ENCODE measurements around the gene DUS2. TPM values are rescaled to one million over a fixed set of nuclear protein-coding genes. Genes with fewer than 3 reads are reported as not detected.
"Not testable (repeated sequence)": the region's sequence is repeated elsewhere in the genome, so short reads cannot be mapped to it uniquely, and the experiment has no call there.

Gene DUS2
- total and polyA plus RNA-seq, 9 of the 15 experiments (the other 6 are each of a cell fraction or from before 2014, with no cell fraction given): 5.8 to 22.5 (median 20.6) TPM

DNA sequence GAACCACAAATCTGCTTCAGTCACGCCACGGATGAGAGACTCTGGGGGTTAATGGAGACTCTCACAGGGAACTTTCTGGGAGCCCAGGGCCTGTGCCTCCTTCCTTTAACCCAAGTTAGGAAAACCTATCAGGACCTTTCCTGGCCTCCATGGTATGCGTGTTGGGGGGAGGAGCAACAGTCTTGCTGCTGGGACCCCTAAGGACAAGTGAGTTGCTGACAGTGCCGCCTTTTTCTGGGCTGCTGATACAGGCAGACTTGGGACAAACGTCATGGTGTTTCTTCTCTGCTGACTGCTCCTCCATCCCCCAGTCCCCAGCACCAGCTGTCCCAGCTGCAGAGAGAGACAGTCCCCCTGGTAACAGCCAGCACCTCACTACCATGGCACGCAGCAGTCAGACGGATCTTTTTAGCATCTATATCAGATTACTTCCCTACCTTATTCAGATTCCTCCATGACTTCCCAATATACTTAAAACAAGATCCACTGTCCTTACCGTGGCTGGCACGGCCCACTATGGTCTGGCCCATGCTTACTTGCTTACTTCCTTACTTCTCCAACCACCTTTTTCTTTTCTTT, 13.8 kb upstream of the DUS2 start (continued):
- TF ChIP-seq, protein P1, sequence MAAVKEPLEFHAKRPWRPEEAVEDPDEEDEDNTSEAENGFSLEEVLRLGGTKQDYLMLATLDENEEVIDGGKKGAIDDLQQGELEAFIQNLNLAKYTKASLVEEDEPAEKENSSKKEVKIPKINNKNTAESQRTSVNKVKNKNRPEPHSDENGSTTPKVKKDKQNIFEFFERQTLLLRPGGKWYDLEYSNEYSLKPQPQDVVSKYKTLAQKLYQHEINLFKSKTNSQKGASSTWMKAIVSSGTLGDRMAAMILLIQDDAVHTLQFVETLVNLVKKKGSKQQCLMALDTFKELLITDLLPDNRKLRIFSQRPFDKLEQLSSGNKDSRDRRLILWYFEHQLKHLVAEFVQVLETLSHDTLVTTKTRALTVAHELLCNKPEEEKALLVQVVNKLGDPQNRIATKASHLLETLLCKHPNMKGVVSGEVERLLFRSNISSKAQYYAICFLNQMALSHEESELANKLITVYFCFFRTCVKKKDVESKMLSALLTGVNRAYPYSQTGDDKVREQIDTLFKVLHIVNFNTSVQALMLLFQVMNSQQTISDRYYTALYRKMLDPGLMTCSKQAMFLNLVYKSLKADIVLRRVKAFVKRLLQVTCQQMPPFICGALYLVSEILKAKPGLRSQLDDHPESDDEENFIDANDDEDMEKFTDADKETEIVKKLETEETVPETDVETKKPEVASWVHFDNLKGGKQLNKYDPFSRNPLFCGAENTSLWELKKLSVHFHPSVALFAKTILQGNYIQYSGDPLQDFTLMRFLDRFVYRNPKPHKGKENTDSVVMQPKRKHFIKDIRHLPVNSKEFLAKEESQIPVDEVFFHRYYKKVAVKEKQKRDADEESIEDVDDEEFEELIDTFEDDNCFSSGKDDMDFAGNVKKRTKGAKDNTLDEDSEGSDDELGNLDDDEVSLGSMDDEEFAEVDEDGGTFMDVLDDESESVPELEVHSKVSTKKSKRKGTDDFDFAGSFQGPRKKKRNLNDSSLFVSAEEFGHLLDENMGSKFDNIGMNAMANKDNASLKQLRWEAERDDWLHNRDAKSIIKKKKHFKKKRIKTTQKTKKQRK (IDR thresholded peaks at IDR 0.05; ENCODE audit: borderline replicate concordance, low read depth, low read length): no peak
- no peak for TF ChIP-seq TGIF2 (CRISPR knock-in tag; IDR thresholded peaks at IDR 0.05)
- no peak for TF ChIP-seq ZNF121 (CRISPR knock-in tag; conservative IDR thresholded peaks at IDR 0.05)
- TF ChIP-seq TEAD4 (IDR thresholded peaks at IDR 0.05; ENCODE audit: low read length): no peak
- no peak for TF ChIP-seq TEAD4 (CRISPR knock-in tag; IDR thresholded peaks at IDR 0.05; ENCODE audit: borderline replicate concordance)
- TF ChIP-seq, protein P2, sequence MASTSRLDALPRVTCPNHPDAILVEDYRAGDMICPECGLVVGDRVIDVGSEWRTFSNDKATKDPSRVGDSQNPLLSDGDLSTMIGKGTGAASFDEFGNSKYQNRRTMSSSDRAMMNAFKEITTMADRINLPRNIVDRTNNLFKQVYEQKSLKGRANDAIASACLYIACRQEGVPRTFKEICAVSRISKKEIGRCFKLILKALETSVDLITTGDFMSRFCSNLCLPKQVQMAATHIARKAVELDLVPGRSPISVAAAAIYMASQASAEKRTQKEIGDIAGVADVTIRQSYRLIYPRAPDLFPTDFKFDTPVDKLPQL (IDR thresholded peaks at IDR 0.05; ENCODE audit: extremely low read depth, insufficient read length): no peak
- TF ChIP-seq, protein P3, sequence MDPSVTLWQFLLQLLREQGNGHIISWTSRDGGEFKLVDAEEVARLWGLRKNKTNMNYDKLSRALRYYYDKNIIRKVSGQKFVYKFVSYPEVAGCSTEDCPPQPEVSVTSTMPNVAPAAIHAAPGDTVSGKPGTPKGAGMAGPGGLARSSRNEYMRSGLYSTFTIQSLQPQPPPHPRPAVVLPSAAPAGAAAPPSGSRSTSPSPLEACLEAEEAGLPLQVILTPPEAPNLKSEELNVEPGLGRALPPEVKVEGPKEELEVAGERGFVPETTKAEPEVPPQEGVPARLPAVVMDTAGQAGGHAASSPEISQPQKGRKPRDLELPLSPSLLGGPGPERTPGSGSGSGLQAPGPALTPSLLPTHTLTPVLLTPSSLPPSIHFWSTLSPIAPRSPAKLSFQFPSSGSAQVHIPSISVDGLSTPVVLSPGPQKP (CRISPR knock-in tag; IDR thresholded peaks at IDR 0.05): no peak
- TF ChIP-seq KLF10 (CRISPR knock-in tag; IDR thresholded peaks at IDR 0.05): no peak

DNA sequence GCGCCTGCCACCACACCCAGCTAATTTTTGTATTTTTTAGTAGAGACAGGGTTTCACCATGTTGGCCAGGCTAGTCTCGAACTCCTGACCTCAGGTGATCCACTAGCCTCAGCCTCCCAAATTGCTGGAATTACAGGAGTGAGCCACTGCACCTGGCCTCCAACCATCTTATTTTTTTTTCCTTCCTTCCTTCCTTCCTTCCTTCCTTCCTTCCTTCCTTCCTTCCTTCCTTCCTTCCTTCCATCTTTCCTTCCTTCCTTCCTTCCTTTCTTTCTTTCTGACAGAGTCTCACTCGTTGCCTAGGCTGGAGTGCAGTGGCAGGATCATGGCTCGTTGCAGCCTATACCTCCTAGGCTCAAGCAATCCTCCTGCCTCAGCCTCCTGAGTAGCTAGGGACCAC, 13.2 kb upstream of the DUS2 start:
- 53% methylated on average over 2 of the region's 4 CpGs for WGBS (ENCODE audit: insufficient coverage, low coverage, missing lambda C conversion rate)
- in situ Hi-C loops (cut with MboI); H3K4me3 ChIP-seq; intact Hi-C loops (cut with micrococcal nuclease); H2AFZ ChIP-seq (ENCODE audit: low read depth, low read length); H3K9me3 ChIP-seq (replicated peaks; ENCODE audit: control insufficient read depth, insufficient read depth, low read depth, low read length); H3K27me3 ChIP-seq (ENCODE audit: control insufficient read depth in 2 of 2, insufficient read depth in 2 of 2, low read length in 2 of 2); BruUV-seq (replicated peaks); FAIRE-seq; ATAC-seq; H3K4me1 ChIP-seq (replicated peaks in 1 of 2; ENCODE audit: control insufficient read depth in 2 of 2, insufficient read depth in 2 of 2, low read length in 2 of 2); H3K79me2 ChIP-seq (ENCODE audit: control insufficient read depth, insufficient read depth, low read length); H4K20me1 ChIP-seq (replicated peaks; ENCODE audit: control insufficient read depth, insufficient read depth, low read length); CTCF ChIA-PET (ENCODE audit: low intra/inter-chr PET ratio); DNase-seq (ENCODE audit: extremely low read depth in 1 of 4, low spot score in 3 of 4); H3K36me3 ChIP-seq (ENCODE audit: control insufficient read depth, insufficient read depth, low read length); H3K4me2 ChIP-seq (ENCODE audit: insufficient read depth, low read length); H3K9me1 ChIP-seq (ENCODE audit: control insufficient read depth, insufficient read depth, low read length); H3K27ac ChIP-seq (ENCODE audit: extremely low read depth, low read depth, low read length); H3K9ac ChIP-seq (ENCODE audit: insufficient read depth in 1 of 2, low read depth in 2 of 2, low read length in 2 of 2): not testable (repeated sequence)
- POLR2A ChIA-PET: interaction anchor here (0.9 to 1.3 kb wide), 2 partner anchors 13 to 16 kb away, joined by 3 read pairs; partner anchors contain the start of genes DDX28 and DUS2
